Psoas muscle (tissue), 8 donors: ENCODE measurements around the gene ASCL4. TPM values are rescaled to one million over a fixed set of nuclear protein-coding genes. Genes with fewer than 3 reads are reported as not detected.
A peak's percentile ranks its signal among the peaks of the same experiment; 100 is the strongest.

Experiments
- ATAC-seq, 4 donors: fragments of 200-7000 bp; cut with Tn5 transposase; one replicate each; pipeline ENCODE4 v1.9.1; 2020; ENCODE audit warnings: moderate library complexity in 3 of 4, mild to moderate bottlenecking in 2 of 4
- DNase-seq, 2 donors: peaks; one replicate each; pipeline ENCODE4 v3.0.0-alpha.2; 2020
- H3K27ac ChIP-seq: fragments of 200-600 bp; one replicate; pipeline ENCODE4 v1.8.0; 2022
- H3K27me3 ChIP-seq, 3 donors: fragments of 200-600 bp in 1 of 3; one replicate each; pipeline versions ENCODE4 v1.6.1 to v1.8.0; 2013 to 2022; ENCODE audit warnings: low read length in 2 of 3, mild to moderate bottlenecking in 2 of 3, moderate library complexity in 1 of 3; ENCODE audit not compliant: insufficient read depth in 3 of 3
- H3K36me3 ChIP-seq, 2 donors: fragments of 200-600 bp in 1 of 2; one replicate each; pipeline versions ENCODE4 v1.6.1 to v1.8.0; 2013 to 2022; ENCODE audit warnings: low read depth in 1 of 2, mild to moderate bottlenecking in 1 of 2, moderate library complexity in 1 of 2; ENCODE audit not compliant: insufficient read depth in 1 of 2
- H3K4me1 ChIP-seq: fragments of 200-600 bp; one replicate; pipeline ENCODE4 v1.8.0; 2022
- H3K4me3 ChIP-seq: fragments of 200-600 bp; one replicate; pipeline ENCODE4 v1.8.0; 2022; ENCODE audit warnings: mild to moderate bottlenecking
- H3K9me3 ChIP-seq: fragments of 200-600 bp; one replicate; pipeline ENCODE4 v1.8.0; 2022
- CTCF ChIP-seq: fragments of 200-600 bp; IDR thresholded peaks from one replicate; pipeline ENCODE4 v1.8.0; 2022; ENCODE audit warnings: antibody characterized with exemption
- WGBS, 3 donors: extraction: QIAGEN DNeasy Blood & Tissue Kit; methylation state at CpG; one replicate each; pipeline versions ENCODE4 v1.1.6 to v1.1.7; 2013; 5-methylcytosine and 5-hydroxymethylcytosine counted together
- intact Hi-C, 2 donors: fragments of 100-400 bp; cut with DNase I; formaldehyde crosslinking; loops; one replicate each; pipeline versions ENCODE4 v1.11.0 to v1.14.2; 2022
- polyA plus RNA-seq, 3 donors: library from polyadenylated mRNA; stranded (reverse); fragments of 200-250 nt; gene quantifications; one replicate each; pipeline ENCODE4 v1.2.3, GENCODE V29; 2013
- total RNA-seq, 4 donors: library from RNA; stranded (reverse); fragmentation: NEBNext Ultra II Directional in 2 of 4; extraction: Animal tissue kit (Norgen Biotek cat#: 25700) in 2 of 4; gene quantifications; one replicate each; pipeline versions ENCODE4 v1.2.1 to v1.2.4, GENCODE V29; 2021 to 2023
- donor health status: healthy with polysubstance abuse.
- donor health status: DM: no; HTN: no; CAD: no; lungs with moderate emphysema.
- donor health status: Bipolar disorder and iron deficiency.
- donor health status: healthy.
- donor health status: DM: yes; HTN: yes; CAD: no.
- donor health status: DM: no; HTN: no; CAD: no.
- donor health status: DM: no; HTN: no; CAD: no.
- donor health status: DM: yes; HTN: yes; CAD: no.

ASCL4 gene
- total and polyA plus RNA-seq, 7 donors = not detected

DNA sequence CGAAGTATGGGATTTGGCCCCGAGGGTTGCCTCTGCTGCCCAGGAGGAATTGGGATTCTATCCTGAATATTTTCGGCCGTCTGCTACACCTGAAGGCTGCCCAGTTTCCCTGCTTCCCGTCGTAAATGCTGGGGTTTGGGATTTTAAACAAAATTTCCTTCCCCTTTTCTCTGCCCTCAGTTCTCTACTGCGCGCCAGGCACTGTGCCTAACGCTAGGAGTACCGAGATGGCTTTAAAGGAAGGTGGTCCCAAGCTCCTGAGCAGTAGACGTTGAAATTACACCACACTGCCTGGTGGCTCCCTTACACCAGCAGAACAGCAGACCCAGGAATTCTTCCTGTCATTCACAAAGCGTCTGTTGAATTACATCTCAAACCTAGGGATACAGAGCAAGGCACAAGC lies 13.0 kb upstream of the ASCL4 start:
- 1% methylated on average over 12 of the region's 12 CpGs for WGBS, 3 donors
- intact Hi-C loops = loop anchor here (5.0 to 10.0 kb wide), 3 partner anchors 79 to 751 kb away; no protein-coding TSS in a partner anchor

DNA sequence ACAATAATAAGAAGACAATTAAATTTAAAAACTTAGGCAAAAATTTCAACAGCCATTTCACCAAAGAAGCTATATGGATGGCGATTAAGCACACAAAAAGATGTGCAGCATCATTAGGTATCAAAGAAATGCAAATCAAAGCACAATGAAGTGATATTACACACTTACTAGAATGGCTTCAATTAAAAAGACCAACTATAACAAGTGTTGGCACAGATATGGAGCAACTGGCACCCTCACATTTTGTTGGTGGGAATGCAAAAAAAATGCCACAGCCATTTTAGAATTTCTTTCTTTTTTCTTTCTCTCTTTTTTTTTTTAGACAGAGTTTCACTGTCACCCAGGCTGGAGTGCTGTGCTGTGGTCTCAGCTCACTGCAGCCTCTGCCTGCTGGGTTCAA lies 11.6 kb upstream of the ASCL4 start:
- no peaks in the 10 kb centered on the region for H3K27me3 ChIP-seq
- ATAC-seq (no peak), DNase-seq (no peak)
- H3K4me3 ChIP-seq = no peak overlapping the region
- TF ChIP-seq CTCF = no peak
- peaks cover 22% of the 10 kb centered on the region for H3K4me1 ChIP-seq
- no peak overlapping the region for H3K27ac ChIP-seq
- peaks cover 0 to 16% of the 10 kb centered on the region in 2 donors for H3K36me3 ChIP-seq
- 93 to 97% (median 94%) methylated on average over 1 of the region's 1 CpG for WGBS, 3 donors
- peaks cover 8% of the 10 kb centered on the region for H3K9me3 ChIP-seq
- intact Hi-C loops = loop anchor here (5.0 to 10.0 kb wide), 3 partner anchors 81 to 749 kb away; no protein-coding TSS in a partner anchor

More for the DNA sequence above, 13.0 kb upstream of the ASCL4 start:
- ATAC-seq (peak in 2 of 4 donors; percentile 4 to 26), DNase-seq (no peak)
- Histone ChIP-seq H3K27me3 (no peaks in the 10 kb centered on the region), H3K4me1 (peaks cover 22% of the 10 kb centered on the region), H3K4me3 (peak overlapping the region; percentile 81), H3K9me3 (peaks cover 8% of the 10 kb centered on the region), H3K36me3 (peaks cover 0 to 30% of the 10 kb centered on the region in 2 donors), H3K27ac (peak overlapping the region; percentile 77)
- no peak for TF ChIP-seq CTCF

DNA sequence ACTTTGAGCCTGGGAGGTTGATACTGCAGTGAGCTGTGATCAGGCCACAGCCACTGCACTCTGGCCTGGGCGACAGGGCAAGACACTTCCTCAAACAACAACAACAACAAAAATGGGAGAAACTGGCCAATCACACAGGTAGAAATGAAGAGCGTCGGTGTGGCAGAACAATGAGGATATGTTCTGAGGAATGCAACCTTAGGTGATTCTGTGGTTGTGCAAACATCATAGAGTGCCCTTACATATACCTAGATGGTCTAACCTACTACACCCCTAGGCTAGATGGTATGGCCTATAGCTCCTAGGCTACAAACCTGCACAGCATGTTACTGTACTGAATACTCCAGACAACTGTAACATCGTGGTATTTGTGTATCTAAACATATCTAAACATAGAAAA lies 9.9 kb upstream of the ASCL4 start:
- ATAC-seq (no peak), DNase-seq (no peak)
- Histone ChIP-seq H3K36me3 (no peaks in the 10 kb centered on the region), H3K27ac (no peak overlapping the region), H3K4me3 (no peak overlapping the region), H3K4me1 (peaks cover 6% of the 10 kb centered on the region), H3K9me3 (peaks cover 8% of the 10 kb centered on the region), H3K27me3 (no peaks in the 10 kb centered on the region)
- WGBS, 3 donors = 67 to 76% (median 71%) methylated on average over 4 of the region's 4 CpGs
- intact Hi-C loops = loop anchor here (5.0 to 10.0 kb wide), 3 partner anchors 82 to 748 kb away; no protein-coding TSS in a partner anchor
- TF ChIP-seq CTCF = no peak

DNA sequence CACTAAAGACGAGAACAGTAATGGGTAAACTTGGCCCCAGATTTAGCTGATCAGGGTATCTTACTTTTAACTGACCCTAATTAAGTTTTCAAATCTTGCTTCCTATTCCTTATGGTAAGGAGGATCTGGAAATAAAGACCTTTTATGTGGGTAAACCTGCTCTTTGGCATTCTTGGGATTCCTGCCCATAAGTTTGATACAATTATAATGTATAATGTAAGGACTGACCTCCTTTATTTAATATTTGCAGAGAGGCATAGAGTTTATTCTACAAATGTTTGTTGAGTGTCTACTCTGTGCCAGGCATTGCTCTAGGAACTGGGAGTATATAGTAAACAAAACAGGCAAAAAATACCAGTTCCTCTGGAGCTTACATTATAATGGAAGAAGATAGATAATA lies 9.2 kb upstream of the ASCL4 start:
- ATAC-seq (no peak), DNase-seq (no peak)
- no peaks in the 10 kb centered on the region for H3K27me3 ChIP-seq
- intact Hi-C loops = loop anchor here in 1 of 2 donors (10.0 kb wide), 1 partner anchor 119 kb away; no protein-coding TSS in a partner anchor
- H3K27ac ChIP-seq = no peak overlapping the region
- H3K4me1 ChIP-seq = no peaks in the 10 kb centered on the region
- 73 to 78% (median 76%) methylated on average over 1 of the region's 1 CpG for WGBS, 3 donors
- H3K36me3 ChIP-seq = no peaks in the 10 kb centered on the region
- H3K4me3 ChIP-seq = no peak overlapping the region
- H3K9me3 ChIP-seq = peaks cover 8% of the 10 kb centered on the region
- TF ChIP-seq CTCF = no peak

DNA sequence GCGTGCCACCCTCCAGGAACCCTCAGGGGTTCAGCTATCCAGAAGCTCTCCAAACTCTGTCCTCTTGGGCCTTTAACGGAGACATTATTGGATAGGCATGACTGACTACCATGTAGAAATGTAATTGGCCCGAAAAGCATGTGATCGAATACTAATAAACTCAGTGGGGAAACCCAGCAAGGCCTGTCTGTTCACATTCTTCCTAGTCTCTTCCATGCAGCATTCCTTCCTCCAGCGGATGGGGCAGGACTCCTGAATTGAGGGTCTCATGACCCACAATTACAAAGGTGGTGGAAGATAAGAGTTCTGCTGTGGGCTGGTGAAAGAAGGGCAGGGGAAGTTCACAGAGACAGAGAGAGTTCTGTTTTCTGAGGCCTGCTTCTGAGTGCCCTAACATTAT lies 7.0 kb upstream of the ASCL4 start:
- no peak overlapping the region for H3K4me3 ChIP-seq
- WGBS, 3 donors = 78 to 79% (median 79%) methylated on average over 5 of the region's 5 CpGs
- H3K27ac ChIP-seq = no peak overlapping the region
- H3K9me3 ChIP-seq = peaks cover 8% of the 10 kb centered on the region
- DNase-seq (no peak), ATAC-seq (no peak)
- H3K27me3 ChIP-seq = no peaks in the 10 kb centered on the region
- no peak for TF ChIP-seq CTCF
- no peaks in the 10 kb centered on the region for H3K36me3 ChIP-seq
- intact Hi-C loops = loop anchor here in 1 of 2 donors (10.0 kb wide), 1 partner anchor 117 kb away; no protein-coding TSS in a partner anchor
- no peaks in the 10 kb centered on the region for H3K4me1 ChIP-seq
